Tibial nerve (tissue), 4 donors: ENCODE results near the gene ICA1. TPM values are rescaled to one million over a fixed set of nuclear protein-coding genes. Genes with fewer than 3 reads are reported as not detected.

Experiments
- DNase-seq, 2 donors: peaks; one replicate each; pipeline ENCODE4 v3.0.0-alpha.2; 2019; ENCODE audit warnings: low spot score in 2 of 2
- H3K27ac ChIP-seq, 4 donors: fragments of 200-600 bp; sonication (generic) in 3 of 4; one replicate each; pipeline ENCODE4 v1.5.1; 2017 to 2019; ENCODE audit warnings: mild to moderate bottlenecking in 1 of 4
- H3K27me3 ChIP-seq, 2 donors: fragments of 200-600 bp; sonication (generic) in 1 of 2; one replicate each; pipeline versions ENCODE4 v1.5.1 to v1.6.0; 2017 to 2019
- H3K36me3 ChIP-seq, 3 donors: fragments of 200-600 bp; sonication (generic); one replicate each; pipeline ENCODE4 v1.5.1; 2018 to 2019
- H3K4me1 ChIP-seq, 4 donors: fragments of 200-600 bp; sonication (generic) in 3 of 4; one replicate each; pipeline ENCODE4 v1.5.1; 2017 to 2019
- H3K4me3 ChIP-seq, 4 donors: fragments of 200-600 bp; sonication (generic) in 3 of 4; one replicate each; pipeline ENCODE4 v1.5.1; 2017 to 2019; ENCODE audit warnings: mild to moderate bottlenecking in 1 of 4, moderate library complexity in 1 of 4
- H3K9me3 ChIP-seq, 4 donors: fragments of 200-600 bp; sonication (generic) in 3 of 4; one replicate each; pipeline ENCODE4 v1.5.1; 2017 to 2019
- EP300 ChIP-seq, 2 donors: sonication (generic); formaldehyde crosslinking; IDR thresholded peaks; one replicate each; pipeline ENCODE4 v1.6.1; 2017; ENCODE audit warnings: antibody characterized with exemption in 2 of 2, mild to moderate bottlenecking in 1 of 2
- POLR2A ChIP-seq, 2 donors: fragments of 450-650 bp; IDR thresholded peaks; one replicate each; pipeline ENCODE4 v1.6.1; 2017; ENCODE audit warnings: antibody characterized with exemption in 2 of 2, mild to moderate bottlenecking in 2 of 2, moderate library complexity in 2 of 2
- WGBS, 2 donors: methylation state at CpG; one replicate each; pipeline ENCODE4 v1.1.5; 2018; 5-methylcytosine and 5-hydroxymethylcytosine counted together
- total RNA-seq, 4 donors: library from RNA; depleted of rRNA; stranded (reverse); fragments of >200 nt; gene quantifications; one replicate each; pipeline ENCODE4 v1.1.0, GENCODE V29; 2016
- TF ChIP-seq, protein P1 (sequence below), 5 experiments: fragments of 200-600 bp in 3 of 5; fragments of 450-650 bp in 2 of 5; sonication (generic) in 3 of 5; IDR thresholded peaks; one replicate each; pipeline ENCODE4 v1.5.1; 2016 to 2019; ENCODE audit warnings: antibody characterized with exemption in 5 of 5, mild to moderate bottlenecking in 3 of 5, moderate library complexity in 2 of 5

ICA1 gene
- total RNA-seq, 4 donors from 2014 or later: 12.8 to 27.3 (median 20.5) TPM

GRCh38 chr7:8144856-8145255, 117.1 kb downstream of the ICA1 start:
- Histone ChIP-seq H3K27me3 (no peaks in the 10 kb centered on the region), H3K4me3 (no peak overlapping the region), H3K9me3 (no peaks in the 10 kb centered on the region), H3K36me3 (no peaks in the 10 kb centered on the region), H3K4me1 (peaks cover 0 to 10% (median 3%) of the 10 kb centered on the region in 4 donors), H3K27ac (no peak overlapping the region)
- TF ChIP-seq, protein P1, sequence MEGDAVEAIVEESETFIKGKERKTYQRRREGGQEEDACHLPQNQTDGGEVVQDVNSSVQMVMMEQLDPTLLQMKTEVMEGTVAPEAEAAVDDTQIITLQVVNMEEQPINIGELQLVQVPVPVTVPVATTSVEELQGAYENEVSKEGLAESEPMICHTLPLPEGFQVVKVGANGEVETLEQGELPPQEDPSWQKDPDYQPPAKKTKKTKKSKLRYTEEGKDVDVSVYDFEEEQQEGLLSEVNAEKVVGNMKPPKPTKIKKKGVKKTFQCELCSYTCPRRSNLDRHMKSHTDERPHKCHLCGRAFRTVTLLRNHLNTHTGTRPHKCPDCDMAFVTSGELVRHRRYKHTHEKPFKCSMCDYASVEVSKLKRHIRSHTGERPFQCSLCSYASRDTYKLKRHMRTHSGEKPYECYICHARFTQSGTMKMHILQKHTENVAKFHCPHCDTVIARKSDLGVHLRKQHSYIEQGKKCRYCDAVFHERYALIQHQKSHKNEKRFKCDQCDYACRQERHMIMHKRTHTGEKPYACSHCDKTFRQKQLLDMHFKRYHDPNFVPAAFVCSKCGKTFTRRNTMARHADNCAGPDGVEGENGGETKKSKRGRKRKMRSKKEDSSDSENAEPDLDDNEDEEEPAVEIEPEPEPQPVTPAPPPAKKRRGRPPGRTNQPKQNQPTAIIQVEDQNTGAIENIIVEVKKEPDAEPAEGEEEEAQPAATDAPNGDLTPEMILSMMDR (IDR thresholded peaks at IDR 0.05): no peak
- DNase-seq: no peak
- WGBS, 2 donors: 96 to 98% methylated on average over 4 of the region's 4 CpGs

DNA sequence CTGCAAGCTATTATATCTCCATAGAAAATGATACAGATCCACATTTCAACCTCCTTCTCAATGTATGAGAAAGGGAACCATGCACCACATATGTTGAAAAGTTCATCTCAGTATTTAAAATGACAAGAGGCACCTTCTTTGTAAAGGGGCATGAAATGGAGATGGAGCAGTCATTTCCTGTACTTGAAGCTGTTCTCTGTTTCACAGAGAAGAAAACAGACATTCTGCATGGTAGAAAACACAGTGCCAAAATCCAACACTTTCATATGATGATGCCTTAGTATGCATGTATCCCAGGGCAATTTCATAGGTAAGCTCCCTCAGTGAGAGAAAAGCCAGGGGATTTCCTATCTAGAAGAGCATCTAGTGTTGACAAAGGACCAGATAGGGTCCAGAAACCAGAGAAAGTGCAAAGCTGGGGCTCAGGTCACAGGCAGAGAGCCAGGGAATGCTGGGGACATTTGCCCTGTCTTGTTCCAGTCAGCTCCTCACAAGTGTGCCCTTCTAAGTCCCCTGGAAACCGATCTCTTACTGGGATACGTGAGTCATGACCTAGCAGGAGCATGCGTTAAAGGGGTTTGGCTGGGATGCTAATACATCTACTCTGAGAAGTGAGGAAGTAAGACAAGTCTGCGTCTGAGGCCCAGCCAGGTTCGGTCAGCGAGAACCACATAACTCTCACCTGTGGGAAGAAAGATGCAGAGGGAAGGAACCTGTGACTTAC, 118.7 kb downstream of the ICA1 start:
- no peaks in the 10 kb centered on the region for H3K9me3 ChIP-seq
- H3K27me3 ChIP-seq: no peaks in the 10 kb centered on the region
- WGBS, 2 donors: 73 to 85% methylated on average over 6 of the region's 6 CpGs
- H3K36me3 ChIP-seq: no peaks in the 10 kb centered on the region
- H3K4me3 ChIP-seq: no peak overlapping the region
- no peak for TF ChIP-seq EP300 (IDR thresholded peaks at IDR 0.05)
- TF ChIP-seq, protein P1 (IDR thresholded peaks at IDR 0.05): no peak
- TF ChIP-seq POLR2A (IDR thresholded peaks at IDR 0.05): no peak
- no peak overlapping the region for H3K27ac ChIP-seq
- H3K4me1 ChIP-seq: no peaks in the 10 kb centered on the region
- no peak for DNase-seq

DNA sequence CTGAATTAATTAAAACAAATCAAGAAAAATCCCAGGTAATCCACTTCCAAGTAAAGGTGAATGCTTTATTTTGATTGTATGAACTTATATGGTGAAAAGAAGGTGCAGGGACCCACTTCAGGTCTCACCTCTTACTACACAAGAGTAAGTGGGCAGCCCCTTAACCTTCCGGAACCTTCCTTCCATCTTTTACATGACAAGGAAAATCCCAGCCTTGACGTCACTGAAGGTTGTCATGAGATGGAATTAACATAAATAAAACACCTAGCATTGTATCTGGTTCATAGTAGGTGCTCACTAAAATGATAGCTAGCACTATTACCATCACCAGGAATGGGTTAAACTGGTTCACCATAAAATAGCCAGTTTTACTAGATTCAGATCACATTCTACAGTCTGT, 119.5 kb downstream of the ICA1 start:
- no peak for DNase-seq
- H3K4me1 ChIP-seq: no peaks in the 10 kb centered on the region
- H3K36me3 ChIP-seq: no peaks in the 10 kb centered on the region
- no peaks in the 10 kb centered on the region for H3K9me3 ChIP-seq
- H3K4me3 ChIP-seq: no peak overlapping the region
- no peaks in the 10 kb centered on the region for H3K27me3 ChIP-seq
- TF ChIP-seq EP300 (IDR thresholded peaks at IDR 0.05) (no peak), POLR2A (IDR thresholded peaks at IDR 0.05) (no peak)
- TF ChIP-seq, protein P1 (IDR thresholded peaks at IDR 0.05): no peak
- WGBS, 2 donors: 94 to 97% methylated on average over 2 of the region's 2 CpGs
- H3K27ac ChIP-seq: no peak overlapping the region

GRCh38 chr7:8141070-8141469, 120.9 kb downstream of the ICA1 start:
- 94 to 98% methylated on average over 4 of the region's 4 CpGs for WGBS, 2 donors
- Histone ChIP-seq H3K4me1 (no peaks in the 10 kb centered on the region), H3K9me3 (no peaks in the 10 kb centered on the region), H3K27ac (no peak overlapping the region), H3K27me3 (no peaks in the 10 kb centered on the region), H3K4me3 (no peak overlapping the region), H3K36me3 (no peaks in the 10 kb centered on the region)
- DNase-seq: no peak
- TF ChIP-seq POLR2A (IDR thresholded peaks at IDR 0.05): no peak
- no peak for TF ChIP-seq EP300 (IDR thresholded peaks at IDR 0.05)
- TF ChIP-seq, protein P1 (IDR thresholded peaks at IDR 0.05): no peak

GRCh38 chr7:8136051-8136730, 125.8 kb downstream of the ICA1 start:
- Histone ChIP-seq H3K9me3 (no peaks in the 10 kb centered on the region), H3K4me3 (no peak overlapping the region), H3K36me3 (no peaks in the 10 kb centered on the region), H3K27ac (no peak overlapping the region), H3K4me1 (no peaks in the 10 kb centered on the region), H3K27me3 (no peaks in the 10 kb centered on the region)
- TF ChIP-seq, protein P1 (IDR thresholded peaks at IDR 0.05): no peak
- TF ChIP-seq EP300 (IDR thresholded peaks at IDR 0.05) (no peak), POLR2A (IDR thresholded peaks at IDR 0.05) (no peak)
- whole genome bisulfite sequencing, 2 donors: 77 to 84% methylated on average over 12 of the region's 12 CpGs
- no peak for DNase-seq
